22Rv1 (cell line): Measurements from ENCODE around the gene NAA25.

ENCODE experiments used
- ZFX ChIP-seq: fragments of 450-650 bp; IDR thresholded peaks from 2 replicates; pipeline ENCODE4 v1.6.1; 2017; ENCODE audit warnings: antibody characterized with exemption, borderline replicate concordance
- TF ChIP-seq, protein P1 (sequence below): fragments of 450-650 bp; IDR thresholded peaks from 2 replicates; pipeline ENCODE4 v1.5.1; 2017; ENCODE audit warnings: mild to moderate bottlenecking

DNA sequence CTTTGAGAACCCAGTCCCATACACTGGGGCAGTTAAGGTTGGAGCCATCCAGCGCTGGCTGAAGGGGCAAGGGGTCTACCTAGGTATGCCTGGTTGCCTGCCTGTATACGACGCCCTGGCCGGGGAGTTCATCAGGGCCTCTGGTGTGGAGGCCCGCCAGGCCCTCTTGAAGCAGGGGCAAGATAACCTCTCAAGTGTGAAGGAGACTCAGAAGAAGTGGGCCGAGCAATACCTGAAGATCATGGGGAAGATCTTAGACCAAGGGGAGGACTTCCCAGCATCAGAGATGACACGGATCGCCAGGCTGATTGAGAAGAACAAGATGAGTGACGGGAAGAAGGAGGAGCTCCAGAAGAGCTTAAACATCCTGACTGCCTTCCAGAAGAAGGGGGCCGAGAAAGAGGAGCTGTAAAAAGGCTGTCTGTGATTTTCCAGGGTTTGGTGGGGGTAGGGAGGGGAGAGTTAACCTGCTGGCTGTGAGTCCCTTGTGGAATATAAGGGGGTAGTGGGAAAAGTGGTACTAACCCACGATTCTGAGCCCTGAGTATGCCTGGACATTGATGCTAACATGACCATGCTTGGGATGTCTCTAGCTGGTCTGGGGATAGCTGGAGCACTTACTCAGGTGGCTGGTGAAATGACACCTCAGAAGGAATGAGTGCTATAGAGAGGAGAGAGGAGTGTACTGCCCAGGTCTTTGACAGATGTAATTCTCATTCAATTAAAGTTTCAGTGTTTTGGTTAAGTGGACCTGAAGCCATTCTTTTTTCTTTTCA is 86.2 kb downstream of the NAA25 start:
- TF ChIP-seq, protein P1, sequence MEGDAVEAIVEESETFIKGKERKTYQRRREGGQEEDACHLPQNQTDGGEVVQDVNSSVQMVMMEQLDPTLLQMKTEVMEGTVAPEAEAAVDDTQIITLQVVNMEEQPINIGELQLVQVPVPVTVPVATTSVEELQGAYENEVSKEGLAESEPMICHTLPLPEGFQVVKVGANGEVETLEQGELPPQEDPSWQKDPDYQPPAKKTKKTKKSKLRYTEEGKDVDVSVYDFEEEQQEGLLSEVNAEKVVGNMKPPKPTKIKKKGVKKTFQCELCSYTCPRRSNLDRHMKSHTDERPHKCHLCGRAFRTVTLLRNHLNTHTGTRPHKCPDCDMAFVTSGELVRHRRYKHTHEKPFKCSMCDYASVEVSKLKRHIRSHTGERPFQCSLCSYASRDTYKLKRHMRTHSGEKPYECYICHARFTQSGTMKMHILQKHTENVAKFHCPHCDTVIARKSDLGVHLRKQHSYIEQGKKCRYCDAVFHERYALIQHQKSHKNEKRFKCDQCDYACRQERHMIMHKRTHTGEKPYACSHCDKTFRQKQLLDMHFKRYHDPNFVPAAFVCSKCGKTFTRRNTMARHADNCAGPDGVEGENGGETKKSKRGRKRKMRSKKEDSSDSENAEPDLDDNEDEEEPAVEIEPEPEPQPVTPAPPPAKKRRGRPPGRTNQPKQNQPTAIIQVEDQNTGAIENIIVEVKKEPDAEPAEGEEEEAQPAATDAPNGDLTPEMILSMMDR: no peak
- TF ChIP-seq ZFX: no peak
